Activated naive CD8-positive, alpha-beta T cell treated with anti-CD3 and anti-CD28 coated beads, Interleukin-2, amount 50 U/mL, for 16 hours (primary cell): Measurements from ENCODE around the gene CGB2.
"Not testable (repeated sequence)": the region's sequence is repeated elsewhere in the genome, so short reads cannot be mapped to it uniquely, and the experiment has no call there.

Source experiments
- DNase-seq: peaks from one replicate; pipeline ENCODE4 v3.0.0-alpha.2; 2020; ENCODE audit warnings: low read depth, low spot score

Gene CGB2

DNA sequence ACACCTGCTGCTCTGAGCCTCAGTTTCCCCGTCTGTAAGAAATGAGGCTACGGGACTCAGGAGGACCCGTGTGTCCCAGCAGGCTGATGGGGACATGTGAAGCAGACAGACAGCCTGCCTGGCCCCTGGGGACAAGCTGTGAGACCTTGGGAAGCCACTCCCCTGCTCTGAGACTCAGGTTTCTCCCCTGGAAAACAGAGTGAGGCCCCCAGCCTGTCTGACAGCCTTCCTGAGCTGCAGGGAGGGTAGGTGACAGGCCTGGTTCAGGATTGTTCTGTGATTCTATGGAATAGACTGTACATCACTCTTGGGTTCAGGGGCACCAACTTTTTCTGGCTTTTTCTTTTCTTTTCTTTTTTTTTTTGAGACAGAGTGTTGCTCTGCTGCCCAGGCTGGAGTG is 35.9 kb downstream of the CGB2 start:
- DNase-seq: no peak

GRCh38 chr19:49069026-49069425 is 37.3 kb downstream of the CGB2 start:
- DNase-seq: no peak

- no peak for DNase-seq
Observed at GRCh38 chr19:49070416-49070815, 38.7 kb downstream of the CGB2 start.

DNA sequence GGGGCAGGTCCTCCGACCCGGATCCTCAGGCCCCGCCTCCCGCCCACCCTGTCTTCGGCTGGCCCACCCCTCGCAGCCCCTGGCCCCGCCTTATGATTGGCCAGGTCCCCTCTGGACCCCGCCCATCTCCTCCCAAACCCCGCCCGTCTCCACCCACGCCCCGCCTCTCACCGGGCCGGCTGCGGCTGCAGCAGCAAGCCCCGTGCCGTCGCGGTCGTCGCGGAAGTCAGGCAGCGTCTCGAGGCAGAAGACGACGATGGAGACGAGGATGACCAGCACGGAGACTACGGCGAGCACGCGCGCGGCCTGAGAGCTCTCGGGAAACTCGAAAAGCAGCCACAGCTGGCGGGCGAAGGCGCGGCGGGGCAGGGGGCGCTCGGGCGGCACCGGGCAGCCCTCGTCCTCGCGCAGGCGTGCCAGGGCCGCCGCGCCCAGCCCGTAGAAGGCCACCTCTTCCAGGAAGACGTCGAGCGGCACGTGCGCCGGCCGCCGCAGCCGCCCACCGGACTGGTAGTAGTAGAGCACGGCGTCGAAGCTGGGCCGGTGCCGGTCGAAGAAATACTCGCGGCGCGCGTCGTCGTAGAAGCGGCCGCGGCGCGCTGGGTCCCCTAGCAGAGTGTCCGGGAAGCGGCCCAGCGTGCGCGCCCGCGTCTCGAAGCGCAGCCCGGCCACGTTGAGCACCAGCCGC is 40.3 kb downstream of the CGB2 start:
- no peak for DNase-seq

DNA sequence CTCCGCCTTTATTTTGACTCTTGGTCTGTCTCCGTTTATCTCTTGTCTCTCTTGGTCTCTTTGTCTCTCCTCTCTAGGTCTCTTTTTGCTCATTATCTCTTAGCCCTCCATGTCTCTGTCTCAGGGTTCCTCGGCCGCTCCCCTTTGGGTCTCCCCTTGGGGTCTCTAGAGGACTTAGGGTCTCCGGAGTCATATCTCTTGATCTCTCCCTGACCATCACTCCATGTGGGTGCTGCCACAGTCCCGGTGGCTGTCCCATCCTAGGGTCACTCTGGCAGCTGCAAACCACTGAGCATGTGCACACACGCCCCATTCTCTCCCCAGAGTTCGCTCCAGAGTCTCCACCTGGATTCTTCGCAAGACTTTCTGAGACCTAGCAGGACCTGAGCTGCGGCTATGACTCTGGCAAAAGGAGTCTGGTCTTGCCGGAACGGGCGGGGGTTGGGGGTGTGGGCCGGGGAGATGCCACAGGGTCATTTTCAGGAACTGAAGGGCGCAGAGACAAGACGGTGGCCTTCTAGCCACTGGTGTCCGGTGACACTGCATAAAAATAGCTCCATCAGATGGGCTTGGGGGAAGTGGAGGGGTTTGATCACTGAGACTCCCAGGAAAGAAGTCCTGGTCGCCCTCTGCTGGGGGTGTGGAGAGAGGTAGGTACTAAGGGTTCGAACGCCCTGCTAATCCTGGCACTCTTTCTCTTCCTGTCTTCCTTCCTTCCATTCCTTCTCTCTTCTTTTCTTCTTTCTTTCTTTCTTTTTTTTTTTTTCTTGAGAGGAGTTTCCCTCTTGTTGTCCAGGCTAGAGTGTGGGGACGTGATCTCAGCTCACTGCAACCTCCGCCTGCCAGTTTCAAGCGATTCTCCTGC is 42.1 kb downstream of the CGB2 start:
- DNase-seq: no peak

DNA sequence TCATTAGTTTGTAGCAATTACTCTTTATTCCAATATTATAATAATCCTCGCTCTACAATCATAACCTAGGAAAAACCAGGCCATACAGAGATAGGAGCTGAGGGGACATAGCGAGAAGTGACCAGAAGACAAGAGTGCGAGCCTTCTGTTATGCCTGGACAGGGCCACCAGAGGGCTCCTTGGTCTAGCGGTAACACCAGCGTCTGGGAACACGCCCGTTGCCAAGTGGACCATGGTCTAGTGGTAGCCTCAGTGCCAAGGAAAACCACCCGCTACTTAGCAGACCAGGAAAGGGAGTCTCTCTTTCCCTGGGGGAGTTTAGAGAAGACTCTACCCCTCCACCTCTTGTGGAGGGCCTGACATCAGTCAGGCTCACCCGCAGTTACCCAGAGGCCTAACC is 43.2 kb downstream of the CGB2 start:
- not testable (repeated sequence) for DNase-seq

DNA sequence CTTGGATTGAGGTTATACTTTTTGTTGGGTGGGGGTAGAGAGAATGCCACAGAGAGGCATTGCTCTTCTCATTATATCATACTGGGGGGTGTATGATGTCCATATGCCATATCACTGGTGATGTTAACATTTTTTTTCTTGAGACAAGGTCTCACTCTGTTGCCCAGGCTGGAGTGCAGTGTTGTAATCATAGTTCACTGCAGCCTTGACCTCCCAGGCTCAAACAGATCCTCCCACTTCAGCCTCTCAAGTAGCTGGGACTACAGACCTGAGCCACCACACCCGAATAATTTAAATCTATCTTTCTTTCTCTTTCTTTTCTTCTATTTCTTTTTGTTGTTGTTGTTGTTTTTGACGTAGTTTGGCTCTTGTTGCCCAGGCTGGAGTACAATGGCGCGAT is 48.7 kb downstream of the CGB2 start:
- no peak for DNase-seq

- DNase-seq: no peak
Observed at GRCh38 chr19:49081273-49081672, 49.6 kb downstream of the CGB2 start.
